GM18508 (cell line): ENCODE data around the gene ARPC1B.
A peak's percentile ranks its signal among the peaks of the same experiment; 100 is the strongest.
"Not testable (repeated sequence)": the region's sequence is repeated elsewhere in the genome, so short reads cannot be mapped to it uniquely, and the experiment has no call there.

Source experiments
- ATAC-seq: cut with Tn5 transposase; IDR thresholded peaks from one replicate; pipeline ENCODE4 v1.9.1; 2021; ENCODE audit warnings: moderate number of reproducible peaks; ENCODE audit not compliant: insufficient read depth, unreplicated experiment

ARPC1B gene

DNA sequence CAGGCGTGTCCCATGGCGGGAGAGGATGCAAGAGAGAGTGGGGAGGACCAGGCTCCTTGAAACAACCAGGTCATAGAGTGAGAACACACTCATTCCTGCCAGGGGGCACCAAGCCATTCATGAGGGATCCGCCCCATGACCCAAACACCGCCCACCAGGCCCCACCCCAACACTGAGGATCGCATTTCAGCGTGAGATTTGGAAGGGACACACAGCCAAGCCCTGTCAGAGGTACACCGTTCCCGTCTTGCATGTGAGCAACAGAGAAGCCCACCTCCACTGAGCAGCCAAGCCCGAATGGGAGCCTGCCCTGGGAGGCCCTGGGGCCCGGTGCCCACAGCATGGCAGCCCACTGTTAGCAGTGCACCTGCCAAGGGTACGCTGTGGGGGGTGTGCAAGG lies 7.9 kb upstream of the ARPC1B start:
- no peak for ATAC-seq

DNA sequence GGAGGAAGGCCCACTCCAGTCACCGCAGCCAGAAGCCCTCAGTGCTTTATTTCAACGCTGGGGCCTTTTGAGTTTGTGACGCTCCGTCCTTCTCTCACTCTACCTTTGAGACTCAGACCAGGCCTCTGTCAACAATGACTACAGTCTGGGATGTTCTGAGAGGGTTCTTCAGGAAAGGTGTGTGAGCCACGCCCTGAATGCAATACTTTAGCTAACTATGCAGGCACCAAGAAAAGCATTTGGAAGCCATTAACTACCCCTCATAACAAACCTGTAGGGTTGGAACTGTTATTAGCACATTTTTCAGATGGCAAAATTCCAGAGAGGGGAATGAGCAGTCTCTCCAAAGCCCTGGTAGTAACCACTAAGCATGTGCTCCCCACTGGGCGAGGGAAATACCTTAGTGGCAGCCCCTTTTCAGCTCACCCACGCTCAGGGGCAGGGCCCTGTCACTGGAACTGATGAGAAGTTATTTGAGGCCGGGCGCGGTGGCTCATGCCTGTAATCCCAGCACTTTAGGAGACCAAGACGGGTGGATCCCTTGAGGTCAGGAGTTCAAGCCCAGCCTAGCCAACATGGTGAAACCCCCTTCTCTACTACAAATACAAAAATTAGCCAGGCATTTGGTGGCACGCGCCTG lies 5.7 kb upstream of the ARPC1B start:
- ATAC-seq, result no peak

DNA sequence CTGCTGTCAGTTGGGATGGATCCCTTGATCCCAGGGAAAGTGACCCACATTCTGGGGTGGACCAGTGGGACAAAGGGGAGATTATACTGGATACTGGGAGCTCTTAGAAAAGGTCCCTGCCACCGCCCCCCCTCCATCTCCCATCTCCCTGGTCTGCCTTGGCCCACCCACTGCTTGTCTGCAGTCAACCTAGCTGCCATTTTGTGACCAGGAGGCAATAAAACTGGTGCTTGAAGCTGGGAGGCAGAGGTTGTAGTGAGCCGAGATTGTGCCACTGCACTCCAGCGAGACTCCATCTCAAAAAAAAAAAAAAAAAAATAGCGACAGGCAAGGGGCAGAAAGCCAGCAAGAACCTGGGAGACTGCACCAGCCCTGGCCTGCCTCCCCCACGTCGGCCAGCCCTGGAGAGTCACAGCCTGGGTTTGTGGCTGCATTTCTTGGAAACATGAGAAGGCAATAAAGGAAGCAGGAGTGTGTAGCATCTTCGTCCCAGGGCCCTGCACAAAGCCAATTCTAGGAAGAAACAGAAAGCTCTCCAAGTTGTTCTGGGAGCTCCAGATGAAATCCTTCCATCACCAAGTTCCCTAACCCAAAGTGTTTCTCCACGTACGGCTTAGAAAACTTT lies 4.7 kb upstream of the ARPC1B start:
- no peak for ATAC-seq

DNA sequence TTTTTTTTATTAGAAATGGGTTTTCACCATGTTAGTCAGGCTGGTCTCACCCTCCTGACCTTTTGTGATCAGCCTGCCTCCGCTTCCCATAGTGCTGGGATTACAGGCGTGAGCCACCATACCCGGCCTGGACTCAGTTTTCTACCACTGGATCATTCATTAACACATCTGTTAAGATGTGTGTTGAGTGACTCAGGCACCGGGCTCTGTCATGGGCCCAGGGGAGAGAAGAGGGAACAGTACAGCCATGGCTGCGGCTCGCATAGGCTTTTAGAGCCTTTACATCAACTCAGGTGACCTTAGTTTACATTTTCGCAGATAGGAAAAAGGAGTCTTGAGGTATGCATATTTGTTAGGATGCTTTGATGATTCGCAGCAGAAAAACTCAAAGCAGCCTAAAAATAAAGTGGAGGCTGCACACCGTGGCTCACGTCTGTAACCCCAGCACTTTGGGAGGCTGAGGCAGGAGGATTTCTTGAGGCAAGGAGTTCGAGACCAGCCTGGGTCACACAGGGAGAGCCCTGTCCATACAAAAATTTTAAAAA lies 3.1 kb upstream of the ARPC1B start:
- ATAC-seq, result no peak

DNA sequence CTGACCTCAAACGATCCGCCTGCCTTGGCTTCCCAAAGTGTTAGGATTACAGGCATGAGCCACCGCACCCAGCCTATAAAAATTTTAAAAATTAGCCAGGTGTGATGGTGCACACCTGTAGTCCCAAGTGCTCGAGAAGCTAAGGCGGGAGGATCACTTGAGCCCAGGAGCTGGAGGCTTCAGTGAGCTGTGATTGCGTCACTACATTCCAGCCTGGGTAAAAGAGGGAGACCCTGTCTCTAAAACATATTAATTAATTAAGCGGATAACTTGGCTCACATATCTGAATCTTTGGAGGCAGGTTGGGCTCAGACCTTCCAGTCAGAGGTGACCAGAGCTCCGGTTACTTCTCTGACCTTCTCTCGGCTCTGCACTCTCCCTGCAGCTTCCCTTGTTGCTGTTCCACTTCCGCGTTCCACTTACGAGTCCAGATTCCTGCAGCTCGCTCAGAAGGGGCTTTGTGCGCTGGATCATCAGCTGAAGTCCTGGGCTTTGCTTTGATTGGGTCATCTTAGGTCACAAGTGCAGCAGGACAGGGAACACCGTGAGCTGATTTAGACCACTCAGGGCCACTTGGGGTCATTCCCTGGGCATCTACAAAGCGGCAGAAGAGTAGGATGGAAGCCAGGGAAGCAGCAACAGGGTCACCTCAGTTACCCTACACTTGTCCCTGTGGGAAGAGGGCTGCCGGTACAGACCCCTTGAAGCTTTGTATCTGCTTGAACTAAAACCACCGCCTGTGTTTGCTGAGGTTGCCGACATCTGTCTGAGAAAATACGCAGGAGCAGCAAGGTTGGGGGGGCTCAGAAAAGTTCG lies 2.0 kb upstream of the ARPC1B start:
- no peak for ATAC-seq

DNA sequence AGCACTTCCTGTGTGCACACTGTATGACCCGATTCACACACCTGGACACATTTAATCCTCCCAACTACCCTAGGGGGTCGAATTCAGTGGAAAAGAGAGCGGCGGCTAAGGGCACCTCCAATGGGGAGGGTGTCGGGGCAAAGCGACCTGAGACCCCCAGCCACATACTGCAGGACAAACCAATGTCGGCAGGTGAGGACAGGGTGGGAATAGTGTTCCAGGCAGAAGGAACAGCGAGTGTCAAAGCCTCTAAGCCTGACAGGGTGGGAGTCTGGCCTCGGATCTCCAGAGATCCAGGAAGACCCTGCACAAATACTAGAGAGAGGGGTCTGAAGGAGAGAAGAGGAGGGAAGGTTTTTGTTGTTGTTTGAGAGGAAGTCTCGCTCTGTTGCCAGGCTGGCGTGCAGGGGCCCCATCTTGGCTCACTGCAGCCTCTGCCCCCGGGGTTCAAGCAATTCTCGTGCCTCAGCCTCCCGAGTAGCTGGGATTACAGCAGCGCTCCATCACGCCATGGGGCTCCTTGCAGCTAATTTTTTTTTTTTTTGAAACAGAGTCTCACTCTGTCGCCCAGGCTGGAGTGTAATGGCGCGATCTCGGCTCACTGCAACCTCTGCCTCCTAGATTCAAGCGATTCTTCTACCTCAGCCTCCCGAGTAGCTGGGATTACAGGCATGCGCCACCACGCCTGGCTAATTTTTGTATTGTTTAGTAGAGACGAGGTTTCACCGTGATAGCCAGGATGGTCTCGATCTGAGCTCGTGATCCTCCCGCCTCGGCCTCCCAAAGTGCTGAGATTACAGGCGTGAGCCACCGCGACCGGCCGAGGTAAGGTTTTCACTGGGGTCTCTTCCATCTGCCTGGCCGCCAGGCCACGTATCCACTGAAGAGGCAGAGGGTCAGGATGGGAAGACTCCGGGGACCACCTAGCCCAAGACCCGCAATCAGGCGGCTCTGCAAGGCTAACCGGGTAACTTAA lies 1.2 kb upstream of the ARPC1B start:
- ATAC-seq, result no peak

DNA sequence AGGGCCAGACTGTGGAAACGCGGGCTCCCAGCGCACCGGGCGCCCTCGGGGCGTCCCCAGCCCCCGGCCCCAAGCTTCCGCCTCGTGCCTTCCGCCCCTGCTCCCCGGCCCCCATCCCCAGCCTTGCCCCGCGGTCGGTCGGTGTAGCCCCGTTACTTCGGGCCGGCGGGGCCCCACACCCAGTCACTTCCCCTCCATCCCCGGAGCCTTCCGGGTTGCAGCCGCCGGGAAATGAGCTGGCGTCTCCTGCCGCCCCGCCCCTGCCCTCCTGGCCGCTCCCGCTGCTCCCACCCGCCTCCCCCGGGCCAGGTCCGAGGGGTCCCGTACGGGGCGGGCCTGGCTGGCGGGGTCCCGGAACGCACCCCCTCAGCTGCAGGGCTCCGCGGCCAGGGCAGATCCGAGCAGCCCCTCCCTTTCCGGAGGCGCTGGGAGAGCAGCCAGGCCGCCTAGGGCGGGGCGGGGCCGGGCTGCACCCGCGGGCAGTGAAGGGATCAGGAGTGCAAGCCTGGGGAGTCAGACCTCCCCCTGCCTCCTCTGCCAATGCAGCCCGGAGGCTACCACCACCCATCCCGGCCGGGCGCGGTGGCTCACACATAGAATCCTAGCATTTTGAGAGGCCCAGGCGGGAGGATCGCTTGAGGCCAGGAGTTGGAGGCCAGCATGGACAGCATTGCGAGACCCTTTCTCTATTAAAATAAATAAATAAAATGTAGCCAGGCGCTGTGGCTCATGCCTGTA lies 709 bp downstream of the ARPC1B start:
- no peak for ATAC-seq

DNA sequence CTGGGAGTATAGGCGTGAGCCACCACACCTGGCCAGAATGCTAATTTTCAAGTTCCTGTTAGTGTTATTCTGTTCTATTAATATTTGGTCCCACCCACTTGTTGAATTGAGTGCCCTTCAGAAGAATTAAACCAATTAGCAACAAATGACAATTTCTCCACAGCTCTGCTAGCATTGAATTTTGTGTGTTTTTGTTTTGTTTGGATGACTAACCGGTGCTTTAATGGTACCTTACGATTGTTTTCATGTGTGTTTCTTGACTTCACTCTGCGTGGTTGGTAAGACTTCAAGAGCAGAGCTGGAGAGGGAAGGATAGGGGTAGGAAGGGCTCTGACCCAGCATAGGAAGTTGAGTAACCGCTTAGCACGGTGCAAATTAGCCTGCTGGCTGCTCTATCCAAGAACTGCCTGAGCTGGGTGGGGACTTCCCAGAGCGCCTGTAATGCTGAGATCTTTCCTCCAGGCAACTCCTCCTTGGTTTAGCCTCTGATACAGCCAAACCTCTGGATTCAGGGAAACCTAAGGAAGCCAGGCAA lies 4.6 kb downstream of the ARPC1B start:
- ATAC-seq, result no peak

DNA sequence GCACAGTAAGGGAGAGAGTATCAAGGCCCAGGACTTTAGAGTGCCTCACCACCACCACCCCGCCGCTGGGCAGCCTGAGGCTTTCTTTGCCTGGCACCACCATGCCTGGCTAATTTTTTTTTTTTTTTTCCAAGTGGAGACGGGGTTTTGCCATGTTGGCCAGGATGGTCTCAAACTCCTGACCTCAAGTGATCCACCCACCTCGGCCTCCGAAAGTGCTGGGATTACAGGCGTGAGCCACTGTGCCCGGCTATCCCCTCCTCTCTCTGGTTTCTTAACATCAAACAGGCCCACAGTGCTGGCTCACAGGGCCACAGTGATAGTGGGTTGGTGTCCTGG lies 5.1 kb downstream of the ARPC1B start:
- not testable (repeated sequence) for ATAC-seq

DNA sequence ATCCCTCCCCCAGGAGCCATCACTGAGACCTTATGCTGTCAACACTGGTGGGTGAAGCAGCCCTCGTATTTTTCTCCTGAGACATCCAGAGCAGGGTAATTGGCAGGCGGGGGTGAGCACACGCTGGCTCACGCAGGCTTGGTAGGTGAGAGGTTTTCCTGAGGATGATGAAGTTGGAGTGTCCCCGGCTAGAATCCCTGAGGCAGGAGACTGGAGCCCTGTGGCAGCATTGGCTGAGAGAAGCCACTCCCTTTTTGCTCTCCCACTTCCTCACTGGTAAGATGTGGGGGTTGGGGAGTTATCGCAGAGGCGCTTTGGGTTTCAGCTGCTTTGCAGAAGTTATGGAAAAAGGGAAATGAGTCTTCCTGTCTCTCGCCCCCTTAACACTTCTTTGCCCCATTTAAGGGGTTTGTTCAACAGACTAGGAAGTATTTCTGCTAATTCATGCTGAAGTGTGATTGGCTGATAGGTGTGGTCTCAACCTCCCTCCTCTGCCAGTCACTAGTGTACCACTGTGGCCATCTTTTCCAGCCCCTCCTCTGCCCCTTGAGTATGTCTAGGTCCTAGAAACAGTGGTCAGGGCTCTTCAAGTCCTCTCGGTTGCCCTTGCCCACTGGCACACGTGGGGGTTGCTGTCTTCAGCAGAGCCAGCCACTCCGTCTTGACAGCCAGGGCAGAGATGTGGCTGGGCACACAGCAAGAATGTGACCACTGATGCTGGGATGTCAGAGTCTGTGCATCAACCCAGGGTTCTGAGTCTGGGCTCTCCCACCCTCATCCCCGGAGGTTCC lies 5.7 kb downstream of the ARPC1B start:
- ATAC-seq, result no peak

DNA sequence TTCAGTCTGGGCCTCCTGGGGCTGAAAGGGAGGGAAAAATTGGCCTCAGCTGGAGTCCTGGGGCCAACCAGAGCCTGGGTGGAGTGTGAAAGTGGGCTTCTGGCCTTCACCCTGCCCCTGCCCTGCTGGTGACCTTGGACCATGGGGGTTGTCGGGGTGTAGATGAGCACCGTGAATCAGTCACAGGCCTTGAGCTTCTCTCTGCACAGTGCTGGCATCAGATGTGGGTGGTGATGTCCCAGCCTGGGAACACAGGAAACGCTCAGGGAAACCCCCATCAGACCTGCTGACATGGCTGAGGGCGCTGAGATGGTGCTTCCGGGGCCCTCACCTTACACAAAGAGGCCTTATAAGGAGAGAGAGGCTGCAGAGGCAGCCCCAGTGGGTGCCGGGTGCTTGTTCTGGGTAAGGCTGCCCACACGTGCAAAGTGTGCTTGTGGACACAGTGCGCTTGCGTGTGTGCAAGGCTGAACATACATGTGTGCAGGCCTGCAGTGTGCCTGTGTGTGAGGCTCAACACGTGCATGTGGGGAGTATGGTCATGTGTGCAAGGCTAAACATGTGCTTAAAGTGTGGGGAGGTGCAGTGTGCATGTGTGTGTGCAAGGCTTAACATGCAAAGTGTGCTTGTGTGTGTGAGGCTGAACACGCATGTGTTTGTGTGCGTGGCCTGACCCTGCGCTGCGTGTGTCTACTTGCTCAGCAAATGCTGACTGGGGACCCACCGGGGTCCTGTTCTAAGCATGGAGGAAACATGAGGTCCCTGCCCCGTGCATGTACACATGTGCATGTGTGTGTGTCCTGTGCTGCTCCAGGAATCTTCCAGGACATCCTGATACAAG lies 6.5 kb downstream of the ARPC1B start:
- ATAC-seq, result peak; percentile 65

DNA sequence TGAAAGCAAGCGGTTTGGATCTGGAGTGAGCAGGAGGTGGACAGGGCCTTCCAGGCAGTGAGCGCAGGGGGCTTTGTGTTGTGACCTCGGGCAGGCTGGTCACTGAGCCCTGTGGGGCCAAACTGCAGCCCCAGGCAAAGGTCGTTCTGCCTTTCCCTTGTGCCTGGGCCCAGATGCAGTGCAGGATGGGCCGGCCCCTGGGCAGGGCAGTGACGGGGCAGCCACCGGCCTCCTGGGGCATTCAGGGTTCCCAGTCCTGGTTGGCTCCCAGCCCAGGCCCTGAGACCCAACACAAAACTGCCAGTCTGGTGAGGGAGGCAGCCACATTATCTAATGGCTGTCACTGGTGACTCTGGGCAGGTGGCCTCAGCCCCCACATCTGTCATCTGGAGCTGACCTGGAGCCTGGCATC lies 7.1 kb downstream of the ARPC1B start:
- ATAC-seq, result no peak

DNA sequence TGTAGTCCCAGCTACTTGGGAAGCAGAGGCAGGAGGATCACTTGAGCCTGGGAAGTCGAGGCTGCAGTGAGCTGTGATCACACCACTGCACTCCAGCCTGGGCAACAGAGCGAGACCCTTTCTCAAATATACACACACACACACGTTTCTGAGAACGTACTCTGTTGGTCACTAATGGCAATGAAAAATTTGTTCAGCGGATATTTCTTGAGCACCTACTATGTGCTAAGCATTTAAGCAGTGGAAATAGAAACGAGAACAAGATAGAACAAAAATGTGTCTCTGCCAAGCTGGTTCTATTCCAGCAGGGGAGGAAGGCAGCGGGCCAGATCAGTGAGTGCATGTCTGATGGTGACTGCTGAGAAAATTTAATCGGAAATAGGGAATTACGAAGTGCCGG lies 8.7 kb downstream of the ARPC1B start:
- no peak for ATAC-seq

DNA sequence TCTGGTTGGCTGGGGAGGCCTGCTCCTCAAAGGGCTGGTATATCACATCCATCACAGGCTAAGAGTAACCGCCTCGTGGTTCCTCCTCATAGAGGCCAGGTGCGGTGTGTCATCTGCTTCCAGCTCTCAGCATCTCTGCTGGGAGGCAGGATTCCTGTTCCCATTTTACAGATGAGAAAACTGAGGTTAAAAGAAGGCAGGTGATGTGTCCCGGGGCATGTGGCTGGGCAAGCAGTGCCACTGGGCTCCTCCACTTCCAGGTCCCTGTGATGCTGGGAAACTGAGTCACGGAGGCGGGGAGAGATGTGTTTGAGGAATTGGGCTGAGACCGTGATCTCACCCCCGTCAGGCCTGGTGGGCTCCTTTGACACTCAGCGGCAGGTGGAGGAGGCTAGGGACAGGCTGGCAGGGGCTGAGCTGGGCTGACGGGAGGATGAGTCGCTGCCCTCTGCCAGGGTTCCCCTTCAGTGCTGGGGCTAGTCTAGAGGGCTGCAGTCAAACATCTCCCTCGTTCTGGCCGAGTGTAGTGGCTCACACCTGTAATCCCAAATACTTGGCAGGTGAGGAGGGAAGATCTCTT lies 9.4 kb downstream of the ARPC1B start:
- no peak for ATAC-seq

DNA sequence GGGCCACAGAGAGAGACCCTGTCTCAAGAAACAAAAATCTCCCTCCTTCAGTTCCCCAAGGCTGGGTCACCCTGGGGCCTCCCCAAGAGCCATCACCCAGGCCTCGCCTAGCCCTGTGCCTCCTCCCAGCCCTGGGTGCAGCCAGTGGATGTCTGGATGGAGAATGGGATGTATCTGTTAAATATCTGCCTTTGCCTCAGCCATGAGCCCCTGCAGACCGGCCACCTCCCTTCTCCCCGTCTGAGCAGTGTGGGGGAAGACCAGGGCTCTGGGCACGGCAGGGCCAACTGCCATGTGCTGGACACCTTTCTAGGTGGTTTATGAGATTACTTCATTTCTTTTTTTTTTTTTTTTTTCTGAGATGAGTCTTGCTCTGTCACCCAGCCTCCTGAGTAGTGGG lies 10.0 kb downstream of the ARPC1B start:
- ATAC-seq, result no peak

DNA sequence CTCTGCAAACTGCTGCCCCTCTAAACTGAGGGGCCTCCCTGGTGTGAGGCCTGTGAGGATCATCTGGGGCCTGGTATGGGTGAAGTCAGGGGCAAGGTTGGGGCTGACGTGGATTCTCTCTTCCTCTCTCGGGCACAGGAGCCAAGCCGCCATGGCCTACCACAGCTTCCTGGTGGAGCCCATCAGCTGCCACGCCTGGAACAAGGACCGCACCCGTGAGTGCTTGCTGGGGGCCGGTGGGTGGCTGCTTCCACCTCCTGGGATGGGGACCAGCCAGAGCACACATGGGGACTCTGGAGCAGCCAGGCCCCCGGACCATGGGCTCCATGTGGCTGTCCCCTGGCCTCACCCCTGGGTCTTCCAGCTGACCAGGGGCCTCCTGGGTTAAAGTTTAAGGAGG lies 11.0 kb downstream of the ARPC1B start:
- no peak for ATAC-seq

DNA sequence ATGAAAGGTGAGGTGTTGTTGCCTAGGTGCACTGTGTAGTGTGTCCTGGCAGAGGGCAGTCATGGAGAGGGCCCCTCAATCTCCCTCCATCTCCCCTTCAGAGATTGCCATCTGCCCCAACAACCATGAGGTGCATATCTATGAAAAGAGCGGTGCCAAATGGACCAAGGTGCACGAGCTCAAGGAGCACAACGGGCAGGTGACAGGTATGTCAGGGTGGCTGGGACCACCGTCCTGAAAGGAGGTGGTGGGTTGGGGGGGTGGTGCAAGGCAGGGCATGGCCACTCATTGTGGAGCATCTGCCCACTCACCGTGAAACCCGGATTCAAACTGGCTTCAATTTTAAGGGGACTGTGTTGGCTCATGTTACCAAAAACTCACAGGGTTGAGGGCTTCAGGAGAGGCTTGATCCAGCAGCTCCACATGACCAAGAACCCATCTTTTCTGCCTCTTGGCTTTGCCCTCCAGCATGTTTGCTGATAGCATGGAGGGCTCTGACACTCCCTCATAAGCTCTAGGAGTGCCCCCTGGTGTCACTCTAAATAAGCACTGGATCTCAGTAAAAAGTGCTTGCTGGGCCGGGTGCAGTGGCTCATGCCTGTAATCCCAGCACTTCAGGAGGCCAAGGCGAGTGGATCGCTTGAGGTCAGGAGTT lies 12.2 kb downstream of the ARPC1B start:
- ATAC-seq, result no peak
